H1 (cell line): Measurements from ENCODE around the gene TMBIM1. TPM values are rescaled to one million over a fixed set of nuclear protein-coding genes. Genes with fewer than 3 reads are reported as not detected.

Experiments
- CTCF ChIA-PET: fragments of 300-600 bp; sonication (Branson Sonifier 250); formaldehyde crosslinking; loops from one replicate; lab custom pipeline; 2021; ENCODE audit not compliant: partially characterized antibody; lab: Charles Lee
- POLR2A ChIA-PET: fragments of 300-600 bp; sonication (Branson Sonifier 250); formaldehyde crosslinking; loops from one replicate; lab custom pipeline; 2021; ENCODE audit warnings: inconsistent platforms; ENCODE audit not compliant: partially characterized antibody; lab: Charles Lee
- DNase-seq, 2 experiments: peaks; one replicate each; pipeline versions ENCODE4 v3.0.0 to v3.0.0-alpha.2; 2010 to 2022; ENCODE audit warnings: low spot score in 2 of 2, low read depth in 1 of 2, mixed read lengths in 1 of 2
- FAIRE-seq: peaks from 2 replicates; lab custom pipeline; 2011; peaks lifted over from hg19 to GRCh38; lab: Jason Lieb, UNC
- H2AFZ ChIP-seq: 2 replicates; pipeline ENCODE4 v1.8.1; 2012; ENCODE audit warnings: low read length, inconsistent platforms
- H2AK5ac ChIP-seq: 2 replicates; pipeline ENCODE4 v1.6.1; 2013; ENCODE audit warnings: low read depth, low read length
- H2BK120ac ChIP-seq: replicated peaks from 2 replicates; pipeline ENCODE3; 2013; ENCODE audit warnings: low read depth, low read length, inconsistent platforms
- H2BK12ac ChIP-seq: 2 replicates; pipeline ENCODE4 v1.6.1; 2013; ENCODE audit warnings: low read depth, low read length
- H2BK15ac ChIP-seq: 2 replicates; pipeline ENCODE4 v1.6.1; 2013; ENCODE audit warnings: low read length
- H2BK20ac ChIP-seq: 2 replicates; pipeline ENCODE4 v1.6.1; 2013; ENCODE audit warnings: low read length
- H2BK5ac ChIP-seq: 2 replicates; pipeline ENCODE4 v1.6.1; 2013; ENCODE audit warnings: low read depth, low read length
- H3K14ac ChIP-seq: 2 replicates; pipeline ENCODE4 v1.6.1; 2013; ENCODE audit warnings: inconsistent platforms; ENCODE audit not compliant: insufficient read length
- H3K18ac ChIP-seq: 2 replicates; pipeline ENCODE4 v1.6.1; 2013; ENCODE audit warnings: low read length; ENCODE audit errors: extremely low read depth
- H3K23ac ChIP-seq: 2 replicates; pipeline ENCODE4 v1.6.1; 2013; ENCODE audit warnings: inconsistent platforms; ENCODE audit not compliant: insufficient read length
- H3K23me2 ChIP-seq: 2 replicates; pipeline ENCODE4 v1.6.1; 2013; ENCODE audit warnings: low read depth, low read length
- H3K27ac ChIP-seq: 2 replicates; pipeline ENCODE4 v1.6.1; 2011; ENCODE audit warnings: low read depth, low read length, inconsistent platforms
- H3K27me3 ChIP-seq, 4 experiments: replicated peaks in 1 of 4; 1 replicate in 1 of 4; 2 replicates in 3 of 4; pipeline versions ENCODE4 v1.6.1 to v1.8.1; 2011 to 2013; ENCODE audit warnings: low read length in 3 of 4, mild to moderate bottlenecking in 3 of 4, inconsistent platforms in 2 of 4, mixed read lengths in 2 of 4, moderate library complexity in 1 of 4; ENCODE audit not compliant: control insufficient read depth in 3 of 4, insufficient read depth in 3 of 4; ENCODE audit errors: extremely low read depth in 1 of 4
- H3K36me3 ChIP-seq, 4 experiments: 2 replicates each; pipeline versions ENCODE4 v1.6.1 to v1.8.1; 2011 to 2013; ENCODE audit warnings: mild to moderate bottlenecking in 4 of 4, low read length in 3 of 4, moderate library complexity in 2 of 4, control low read depth in 1 of 4, inconsistent platforms in 1 of 4; ENCODE audit not compliant: insufficient read depth in 4 of 4, control insufficient read depth in 2 of 4
- H3K4ac ChIP-seq: replicated peaks from 2 replicates; pipeline ENCODE3; 2013; ENCODE audit warnings: low read length, low read depth, mixed read lengths, inconsistent platforms; ENCODE audit not compliant: insufficient read length
- H3K4me1 ChIP-seq, 4 experiments: replicated peaks in 1 of 4; 1 replicate in 1 of 4; 2 replicates in 3 of 4; pipeline versions ENCODE4 v1.6.1 to v1.8.1; 2011 to 2013; ENCODE audit warnings: low read length in 3 of 4, inconsistent platforms in 2 of 4, mixed read lengths in 1 of 4; ENCODE audit not compliant: insufficient read depth in 4 of 4, control insufficient read depth in 3 of 4
- H3K4me2 ChIP-seq, 2 experiments: 2 replicates each; pipeline versions ENCODE4 v1.6.1 to v1.8.1; 2011 to 2013; ENCODE audit warnings: low read depth in 2 of 2, low read length in 2 of 2, control low read depth in 1 of 2, inconsistent platforms in 1 of 2, mild to moderate bottlenecking in 1 of 2; ENCODE audit not compliant: insufficient read depth in 1 of 2
- H3K4me3 ChIP-seq, 4 experiments: fragments of 200-600, 300-600 bp in 1 of 4; sonication (generic), shearing (Covaris generic), sonication (Bioruptor Twin) in 1 of 4; 2 replicates each; pipeline versions ENCODE4 v1.5.1 to v1.8.1; 2011 to 2016; ENCODE audit warnings: low read length in 4 of 4, low read depth in 3 of 4, control low read depth in 2 of 4, inconsistent platforms in 2 of 4, mild to moderate bottlenecking in 2 of 4, mixed read lengths in 1 of 4, moderate library complexity in 1 of 4; ENCODE audit not compliant: insufficient read depth in 2 of 4; ENCODE audit errors: extremely low read depth in 1 of 4
- H3K56ac ChIP-seq: replicated peaks from 2 replicates; pipeline ENCODE3; 2013; ENCODE audit warnings: low read depth, mild to moderate bottlenecking, mixed read lengths, low read length, inconsistent platforms; ENCODE audit not compliant: insufficient read length
- H3K79me1 ChIP-seq: 2 replicates; pipeline ENCODE4 v1.6.1; 2013; ENCODE audit warnings: low read depth, low read length, control low read depth
- H3K79me2 ChIP-seq, 2 experiments: 2 replicates each; pipeline versions ENCODE4 v1.6.1 to v1.8.1; 2012 to 2013; ENCODE audit warnings: low read length in 2 of 2, mild to moderate bottlenecking in 2 of 2, inconsistent platforms in 1 of 2; ENCODE audit not compliant: insufficient read depth in 2 of 2, control insufficient read depth in 1 of 2
- H3K9ac ChIP-seq, 4 experiments: replicated peaks in 1 of 4; 1 replicate in 1 of 4; 2 replicates in 3 of 4; pipeline versions ENCODE4 v1.6.1 to v1.8.1; 2011 to 2013; ENCODE audit warnings: low read depth in 3 of 4, low read length in 3 of 4, control low read depth in 2 of 4, mild to moderate bottlenecking in 2 of 4, moderate library complexity in 2 of 4, inconsistent platforms in 1 of 4; ENCODE audit errors: extremely low read depth in 1 of 4
- H3K9me3 ChIP-seq, 2 experiments: 2 replicates each; pipeline versions ENCODE4 v1.6.1 to v1.8.1; 2012 to 2013; ENCODE audit warnings: mild to moderate bottlenecking in 2 of 2, moderate library complexity in 2 of 2, control low read depth in 1 of 2, inconsistent platforms in 1 of 2, low read depth in 1 of 2, low read length in 1 of 2, mixed read lengths in 1 of 2; ENCODE audit not compliant: insufficient read depth in 2 of 2
- H4K20me1 ChIP-seq, 2 experiments: replicated peaks in 1 of 2; 2 replicates each; pipeline versions ENCODE3 to v1.8.1; 2011 to 2013; ENCODE audit warnings: inconsistent platforms in 2 of 2, low read length in 2 of 2, mild to moderate bottlenecking in 1 of 2; ENCODE audit not compliant: insufficient read depth in 2 of 2, control insufficient read depth in 1 of 2
- H4K5ac ChIP-seq: 2 replicates; pipeline ENCODE4 v1.6.1; 2013; ENCODE audit warnings: low read length, low read depth, mixed read lengths, inconsistent platforms; ENCODE audit not compliant: insufficient read length
- H4K8ac ChIP-seq: 2 replicates; pipeline ENCODE4 v1.8.0; 2013; ENCODE audit warnings: mild to moderate bottlenecking, moderate library complexity, low read length, inconsistent platforms; ENCODE audit not compliant: insufficient read depth; ENCODE audit errors: extremely low read depth
- H4K91ac ChIP-seq: replicated peaks from 2 replicates; pipeline ENCODE3; 2013; ENCODE audit warnings: low read length, mixed read lengths, inconsistent platforms; ENCODE audit not compliant: insufficient read length
- ASH2L ChIP-seq: fragments of 200-600, 300-600 bp; sonication (generic); IDR thresholded peaks from one replicate; pipeline ENCODE4 v1.7.1; 2017; ENCODE audit warnings: low read length
- BACH1 ChIP-seq: IDR thresholded peaks from 2 replicates; pipeline ENCODE4 v1.6.1; 2012; ENCODE audit warnings: low read length, improper control_type of control experiment
- CTCF ChIP-seq, 3 experiments: IDR thresholded peaks; 1 replicate in 2 of 3; 2 replicates in 1 of 3; pipeline versions ENCODE4 v1.5.1 to v1.6.1; 2011; ENCODE audit warnings: low read length in 3 of 3, mild to moderate bottlenecking in 3 of 3, inconsistent platforms in 2 of 3, low read depth in 1 of 3, moderate library complexity in 1 of 3; ENCODE audit not compliant: insufficient read depth in 1 of 3; ENCODE audit errors: control extremely low read depth in 1 of 3
- MAFK ChIP-seq: IDR thresholded peaks from 2 replicates; pipeline ENCODE4 v1.6.1; 2012; ENCODE audit warnings: low read depth, mild to moderate bottlenecking, improper control_type of control experiment, low read length
- RNF2 ChIP-seq: fragments of 200-900, 300-1000 bp; sonication (generic); IDR thresholded peaks from 2 replicates; pipeline ENCODE4 v1.7.1; 2016; ENCODE audit warnings: borderline replicate concordance, low read depth, mild to moderate bottlenecking, antibody characterized with exemption, low read length; ENCODE audit not compliant: poor library complexity, severe bottlenecking; ENCODE audit errors: missing control alignments
- SP2 ChIP-seq: IDR thresholded peaks from 2 replicates; pipeline ENCODE4 v1.6.1; 2012; ENCODE audit warnings: mild to moderate bottlenecking, low read length, inconsistent platforms
- ZNF274 ChIP-seq: IDR thresholded peaks from 2 replicates; pipeline ENCODE4 v1.7.0; 2012; ENCODE audit warnings: low read length, borderline replicate concordance; ENCODE audit errors: extremely low read depth
- WGBS, 2 experiments: shearing (Covaris generic) in 1 of 2; methylation state at CpG; one replicate each; pipeline versions ENCODE4 v1.1.6 to v1.1.7; 2013 to 2015; ENCODE audit warnings: low lambda C conversion rate in 2 of 2, mixed read lengths in 2 of 2, inconsistent platforms in 1 of 2, low coverage in 1 of 2, missing lambda C conversion rate in 1 of 2; ENCODE audit not compliant: insufficient replicate concordance in 2 of 2, insufficient coverage in 1 of 2, insufficient read length in 1 of 2; ENCODE audit errors: extremely low coverage in 1 of 2, missing lambda C conversion rate in 1 of 2; 5-methylcytosine and 5-hydroxymethylcytosine counted together
- polyA plus RNA-seq, 7 experiments: library from polyadenylated mRNA; depleted of rRNA in 3 of 7; stranded (reverse) in 5 of 7; unstranded in 2 of 7; fragments of >200 nt in 5 of 7; fragments of 200-250 nt in 2 of 7; gene quantifications; 1 replicate in 5 of 7; 2 replicates in 1 of 7; 4 replicates in 1 of 7; pipeline versions ENCODE4 v1.2.1 to v1.2.3, GENCODE V29; 2011 to 2013; ENCODE audit warnings: missing spikeins in 2 of 7, mixed read lengths in 2 of 7
- total RNA-seq: library from RNA; stranded (reverse); fragmentation: NEBNext Ultra II Directional; extraction: Animal tissue kit (Norgen Biotek cat#: 25700); gene quantifications from 2 replicates; pipeline ENCODE4 v1.2.1, GENCODE V29; 2021

Gene TMBIM1
- total and polyA plus RNA-seq, 2 of the 8 experiments (the other 6 are each of a cell fraction or from before 2014, with no cell fraction given) = 22.1 to 36.8 TPM

GRCh38 chr2:218319813-218320365 lies 27.6 kb upstream of the TMBIM1 start:
- FAIRE-seq (no peak), DNase-seq (no peak)
- TF ChIP-seq BACH1 = no peak
- no peak for TF ChIP-seq CTCF (IDR thresholded peaks at IDR 0.05; ENCODE audit: control extremely low read depth in 1 of 3, insufficient read depth in 1 of 3, low read depth in 1 of 3, low read length in 3 of 3)
- TF ChIP-seq SP2 = no peak
- no peak for TF ChIP-seq MAFK
- no peak for TF ChIP-seq ASH2L
- TF ChIP-seq RNF2 = no peak
- TF ChIP-seq ZNF274 = no peak

More at GRCh38 chr2:218319813-218320365, 27.6 kb upstream of the TMBIM1 start:
- WGBS, 2 experiments = 71% methylated on average over 6 of the region's 6 CpGs; no CpG with 5 or more reads in 1 of the 2 experiments
- Histone ChIP-seq H3K4me2 (no peak overlapping the region), H4K5ac (no peak overlapping the region), H3K56ac (no peak overlapping the region), H2BK15ac (no peak overlapping the region), H2BK120ac (no peak overlapping the region), H3K4me1 (peaks cover 5 to 14% (median 10%) of the 10 kb centered on the region in 4 experiments), H3K23me2 (peaks cover 12% of the 10 kb centered on the region; the same call in 1 of the 2 replicates), H2AK5ac (no peak overlapping the region), H2BK12ac (no peak overlapping the region), H3K4ac (no peak overlapping the region), H2BK20ac (no peak overlapping the region), H3K4me3 (no peak overlapping the region), H2BK5ac (no peak overlapping the region), H3K79me2 (no peaks in the 10 kb centered on the region), H3K14ac (no peak overlapping the region), H2AFZ (no peak overlapping the region), H3K27ac (no peak overlapping the region), H3K79me1 (no peaks in the 10 kb centered on the region), H3K9ac (no peak overlapping the region), H3K18ac (no peak overlapping the region), H4K91ac (no peak overlapping the region), H4K20me1 (no peaks in the 10 kb centered on the region), H3K9me3 (no peaks in the 10 kb centered on the region), H3K27me3 (no peaks in the 10 kb centered on the region), H3K23ac (no peak overlapping the region), H3K36me3 (no peaks in the 10 kb centered on the region), H4K8ac (no peak overlapping the region)
- ChIA-PET POLR2A (no interaction called here), CTCF (interaction anchor here (1.1 to 5.8 kb wide), 2 partner anchors 14 to 37 kb away, joined by 5 to 39 read pairs; partner anchors contain the start of gene CATIP)
